ENCODE data around the gene GSTA4. TPM values are rescaled to one million over a fixed set of nuclear protein-coding genes. Genes with fewer than 3 reads are reported as not detected.

The GSTA4 gene
- polyA plus RNA-seq, 1 donor (not counting 4 experiments of a cell fraction or from before 2014, with no cell fraction given), result 40.2 TPM

DNA sequence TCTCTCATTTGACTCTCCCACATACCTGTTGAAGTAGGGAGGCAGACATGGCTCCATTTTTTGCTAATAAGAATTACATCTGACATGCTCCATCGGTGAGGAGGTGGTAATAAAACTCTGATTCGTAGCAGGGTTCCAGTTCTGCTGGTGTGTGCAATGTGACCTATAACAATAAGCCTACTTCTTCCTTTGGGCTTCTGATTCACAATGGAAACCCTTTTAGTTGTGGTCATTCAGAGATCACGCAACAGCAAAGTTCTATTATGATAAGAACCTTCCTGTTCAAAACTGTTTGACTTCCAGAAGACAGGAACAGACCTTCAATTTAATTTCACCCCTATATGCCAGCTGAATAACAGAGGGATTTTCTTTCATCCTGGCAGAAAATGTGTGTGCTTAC, 31.4 kb upstream of the GSTA4 start:
- H3K4me1 ChIP-seq (ENCODE audit: control insufficient read depth, extremely low read depth, insufficient read depth, low read length), result peaks cover 3% of the 10 kb centered on the region
- H3K4me3 ChIP-seq (ENCODE audit: control insufficient read depth in 2 of 3, extremely low read depth in 1 of 3, insufficient read depth in 2 of 3, low read depth in 1 of 3, low read length in 3 of 3), result no peak overlapping the region
- no peaks in the 10 kb centered on the region for H3K9me3 ChIP-seq (ENCODE audit: control insufficient read depth, low read depth, low read length)
- H3K9ac ChIP-seq (ENCODE audit: control insufficient read depth, extremely low read depth, insufficient read depth, low read length), result no peak overlapping the region
- H2AFZ ChIP-seq (ENCODE audit: control insufficient read depth, low read length), result no peak overlapping the region
- no peaks in the 10 kb centered on the region for H3K79me2 ChIP-seq (ENCODE audit: control insufficient read depth, insufficient read depth, low read length)
- no peaks in the 10 kb centered on the region for H3K36me3 ChIP-seq (ENCODE audit: control insufficient read depth in 2 of 2, extremely low read depth in 1 of 2, insufficient read depth in 2 of 2, low read length in 2 of 2)
- DNase-seq (ENCODE audit: low read depth, low spot score), result no peak
- H4K20me1 ChIP-seq (ENCODE audit: control insufficient read depth, extremely low read depth, insufficient read depth, low read length), result no peaks in the 10 kb centered on the region
- H3K9me1 ChIP-seq (ENCODE audit: control insufficient read depth, extremely low read depth, insufficient read depth, low read length), result no peaks in the 10 kb centered on the region
- no peak for FAIRE-seq
- dilution Hi-C loops (cut with MboI; ENCODE audit: extremely low pct_ligation_motif_present, low sequenced_read_pairs), result no loop called here
- H3K4me2 ChIP-seq (ENCODE audit: control insufficient read depth, extremely low read depth, insufficient read depth, low read depth, low read length), result no peak overlapping the region
- TF ChIP-seq, protein P1, sequence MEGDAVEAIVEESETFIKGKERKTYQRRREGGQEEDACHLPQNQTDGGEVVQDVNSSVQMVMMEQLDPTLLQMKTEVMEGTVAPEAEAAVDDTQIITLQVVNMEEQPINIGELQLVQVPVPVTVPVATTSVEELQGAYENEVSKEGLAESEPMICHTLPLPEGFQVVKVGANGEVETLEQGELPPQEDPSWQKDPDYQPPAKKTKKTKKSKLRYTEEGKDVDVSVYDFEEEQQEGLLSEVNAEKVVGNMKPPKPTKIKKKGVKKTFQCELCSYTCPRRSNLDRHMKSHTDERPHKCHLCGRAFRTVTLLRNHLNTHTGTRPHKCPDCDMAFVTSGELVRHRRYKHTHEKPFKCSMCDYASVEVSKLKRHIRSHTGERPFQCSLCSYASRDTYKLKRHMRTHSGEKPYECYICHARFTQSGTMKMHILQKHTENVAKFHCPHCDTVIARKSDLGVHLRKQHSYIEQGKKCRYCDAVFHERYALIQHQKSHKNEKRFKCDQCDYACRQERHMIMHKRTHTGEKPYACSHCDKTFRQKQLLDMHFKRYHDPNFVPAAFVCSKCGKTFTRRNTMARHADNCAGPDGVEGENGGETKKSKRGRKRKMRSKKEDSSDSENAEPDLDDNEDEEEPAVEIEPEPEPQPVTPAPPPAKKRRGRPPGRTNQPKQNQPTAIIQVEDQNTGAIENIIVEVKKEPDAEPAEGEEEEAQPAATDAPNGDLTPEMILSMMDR (optimal IDR thresholded peaks at IDR 0.05 in 1 of 3, IDR thresholded peaks at IDR 0.05 in 1 of 3, conservative IDR thresholded peaks at IDR 0.05 in 1 of 3; ENCODE audit: extremely low read depth in 1 of 3, insufficient read depth in 2 of 3, low read length in 3 of 3), result no peak
- TF ChIP-seq EZH2 (IDR thresholded peaks at IDR 0.05; ENCODE audit: low read length), result no peak
- no peaks in the 10 kb centered on the region for H3K27me3 ChIP-seq (ENCODE audit: control insufficient read depth, extremely low read depth, insufficient read depth, low read length)
- no peak overlapping the region for H3K27ac ChIP-seq (ENCODE audit: control insufficient read depth, insufficient read depth, low read length)

DNA sequence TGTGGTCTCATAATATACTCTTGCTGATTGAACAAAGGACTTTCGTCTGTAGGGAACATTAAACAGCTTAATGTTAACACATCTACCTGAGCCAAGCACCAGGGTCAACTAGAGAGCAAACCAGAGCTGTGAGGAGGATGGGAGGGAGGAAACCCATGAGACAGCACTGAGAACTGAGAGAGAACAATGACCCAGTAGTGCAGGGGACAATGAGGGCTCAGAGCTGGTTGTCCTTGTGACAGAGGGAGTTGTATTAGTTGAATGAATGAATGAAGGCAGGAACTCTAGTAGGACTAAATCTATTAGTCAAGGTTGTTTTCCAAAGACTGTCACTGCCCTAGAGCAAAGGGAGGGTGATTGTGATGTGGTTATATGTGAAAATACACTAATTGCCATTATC, 28.2 kb upstream of the GSTA4 start:
- no peaks in the 10 kb centered on the region for H3K4me1 ChIP-seq (ENCODE audit: control insufficient read depth, extremely low read depth, insufficient read depth, low read length)
- H3K79me2 ChIP-seq (ENCODE audit: control insufficient read depth, insufficient read depth, low read length), result no peaks in the 10 kb centered on the region
- no peak overlapping the region for H2AFZ ChIP-seq (ENCODE audit: control insufficient read depth, low read length)
- no peak for DNase-seq (ENCODE audit: low read depth, low spot score)
- H3K36me3 ChIP-seq (ENCODE audit: control insufficient read depth in 2 of 2, extremely low read depth in 1 of 2, insufficient read depth in 2 of 2, low read length in 2 of 2), result no peaks in the 10 kb centered on the region
- no peaks in the 10 kb centered on the region for H3K9me3 ChIP-seq (ENCODE audit: control insufficient read depth, low read depth, low read length)
- H3K9ac ChIP-seq (ENCODE audit: control insufficient read depth, extremely low read depth, insufficient read depth, low read length), result no peak overlapping the region
- TF ChIP-seq EZH2 (IDR thresholded peaks at IDR 0.05; ENCODE audit: low read length), result no peak
- TF ChIP-seq, protein P1 (optimal IDR thresholded peaks at IDR 0.05 in 1 of 3, IDR thresholded peaks at IDR 0.05 in 1 of 3, conservative IDR thresholded peaks at IDR 0.05 in 1 of 3; ENCODE audit: extremely low read depth in 1 of 3, insufficient read depth in 2 of 3, low read length in 3 of 3), result no peak
- no peak overlapping the region for H3K4me3 ChIP-seq (ENCODE audit: control insufficient read depth in 2 of 3, extremely low read depth in 1 of 3, insufficient read depth in 2 of 3, low read depth in 1 of 3, low read length in 3 of 3)
- no peaks in the 10 kb centered on the region for H3K9me1 ChIP-seq (ENCODE audit: control insufficient read depth, extremely low read depth, insufficient read depth, low read length)
- H4K20me1 ChIP-seq (ENCODE audit: control insufficient read depth, extremely low read depth, insufficient read depth, low read length), result no peaks in the 10 kb centered on the region
- dilution Hi-C loops (cut with MboI; ENCODE audit: extremely low pct_ligation_motif_present, low sequenced_read_pairs), result no loop called here
- no peak overlapping the region for H3K4me2 ChIP-seq (ENCODE audit: control insufficient read depth, extremely low read depth, insufficient read depth, low read depth, low read length)
- no peak overlapping the region for H3K27ac ChIP-seq (ENCODE audit: control insufficient read depth, insufficient read depth, low read length)
- FAIRE-seq, result no peak
- H3K27me3 ChIP-seq (ENCODE audit: control insufficient read depth, extremely low read depth, insufficient read depth, low read length), result no peaks in the 10 kb centered on the region

Data from keratinocyte (primary cell).